NOMO-1 treated with DMSO at 0.1 percent for 48 hours (cell line): ENCODE results near the gene COL27A1.

Experiments used
- DNase-seq: peaks from one replicate; lab custom pipeline; 2025; ENCODE audit not compliant: unreplicated experiment; lab: John Stamatoyannopoulos, UW

COL27A1 gene

DNA sequence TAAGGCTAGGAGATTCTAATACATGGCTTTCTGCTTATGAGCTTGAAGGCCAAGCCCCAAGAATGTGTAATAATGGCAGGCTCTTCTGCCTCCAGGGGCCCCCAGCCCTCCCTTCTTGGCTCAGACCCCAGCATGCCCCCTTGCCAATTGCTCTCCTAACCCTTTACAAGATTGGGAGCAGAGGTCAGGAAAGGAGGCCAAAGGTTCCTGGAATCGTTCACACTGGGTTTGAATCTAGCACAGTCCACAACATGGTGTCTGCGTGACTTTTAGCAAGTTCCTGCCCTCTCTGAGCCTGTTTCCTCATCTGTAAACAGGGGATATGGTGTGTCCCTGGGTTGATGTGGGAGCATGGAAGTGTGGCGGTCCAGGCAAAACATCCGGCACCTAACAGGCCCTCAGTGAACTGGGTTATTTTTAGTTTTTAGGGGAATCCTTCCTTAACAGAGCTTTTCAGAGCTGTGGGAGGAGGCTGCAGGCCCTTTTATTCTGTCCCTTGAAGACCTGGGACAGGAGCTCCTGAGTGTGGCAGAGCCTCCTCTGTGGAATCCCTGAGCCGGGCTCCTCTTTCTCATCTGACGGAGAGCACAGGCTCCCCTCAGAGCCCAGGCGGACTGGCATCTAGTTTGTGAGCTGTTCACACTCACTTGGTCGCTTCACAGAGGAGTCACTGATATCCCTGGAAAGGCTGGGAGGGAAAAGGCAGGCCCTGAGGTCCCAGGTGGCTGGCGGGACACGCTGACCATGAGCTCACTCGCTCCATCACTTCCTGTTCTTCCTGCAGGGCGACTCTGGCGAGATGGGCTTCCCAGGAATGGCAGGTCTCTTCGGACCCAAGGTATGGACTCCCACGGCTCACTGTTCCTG is 144.2 kb downstream of the COL27A1 start:
- DNase-seq = no peak

DNA sequence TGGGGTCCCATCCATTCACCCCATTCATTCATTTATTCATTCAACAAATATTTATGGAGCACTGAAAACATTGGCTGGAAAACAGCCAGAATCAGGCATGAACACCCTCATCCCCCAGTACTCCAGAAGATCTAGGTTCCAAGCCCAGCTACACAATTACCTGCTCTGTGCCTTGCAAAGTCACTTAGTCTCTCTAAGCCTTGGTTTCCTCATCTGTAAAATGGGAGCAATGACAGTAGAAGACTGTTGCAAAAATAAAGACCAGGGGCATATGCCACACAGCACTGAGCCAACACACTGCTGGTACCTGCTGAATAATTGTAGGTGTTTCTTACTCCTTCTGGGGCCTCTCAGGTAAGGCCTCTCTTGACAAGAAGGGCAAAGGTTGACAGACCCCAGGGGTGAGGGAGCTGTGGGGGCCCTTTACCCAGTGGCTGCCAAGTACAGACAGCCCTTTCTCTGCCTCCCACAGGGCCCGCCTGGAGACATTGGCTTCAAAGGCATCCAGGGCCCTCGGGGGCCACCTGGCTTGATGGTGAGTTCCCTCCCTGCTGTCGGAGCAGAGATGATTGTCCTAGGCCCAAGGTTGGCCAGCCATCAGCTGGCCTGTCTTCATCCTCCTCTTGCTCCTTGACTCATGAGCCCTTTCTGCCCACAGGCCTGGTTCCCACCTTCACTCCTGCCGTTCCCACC is 145.0 kb downstream of the COL27A1 start:
- DNase-seq = no peak

DNA sequence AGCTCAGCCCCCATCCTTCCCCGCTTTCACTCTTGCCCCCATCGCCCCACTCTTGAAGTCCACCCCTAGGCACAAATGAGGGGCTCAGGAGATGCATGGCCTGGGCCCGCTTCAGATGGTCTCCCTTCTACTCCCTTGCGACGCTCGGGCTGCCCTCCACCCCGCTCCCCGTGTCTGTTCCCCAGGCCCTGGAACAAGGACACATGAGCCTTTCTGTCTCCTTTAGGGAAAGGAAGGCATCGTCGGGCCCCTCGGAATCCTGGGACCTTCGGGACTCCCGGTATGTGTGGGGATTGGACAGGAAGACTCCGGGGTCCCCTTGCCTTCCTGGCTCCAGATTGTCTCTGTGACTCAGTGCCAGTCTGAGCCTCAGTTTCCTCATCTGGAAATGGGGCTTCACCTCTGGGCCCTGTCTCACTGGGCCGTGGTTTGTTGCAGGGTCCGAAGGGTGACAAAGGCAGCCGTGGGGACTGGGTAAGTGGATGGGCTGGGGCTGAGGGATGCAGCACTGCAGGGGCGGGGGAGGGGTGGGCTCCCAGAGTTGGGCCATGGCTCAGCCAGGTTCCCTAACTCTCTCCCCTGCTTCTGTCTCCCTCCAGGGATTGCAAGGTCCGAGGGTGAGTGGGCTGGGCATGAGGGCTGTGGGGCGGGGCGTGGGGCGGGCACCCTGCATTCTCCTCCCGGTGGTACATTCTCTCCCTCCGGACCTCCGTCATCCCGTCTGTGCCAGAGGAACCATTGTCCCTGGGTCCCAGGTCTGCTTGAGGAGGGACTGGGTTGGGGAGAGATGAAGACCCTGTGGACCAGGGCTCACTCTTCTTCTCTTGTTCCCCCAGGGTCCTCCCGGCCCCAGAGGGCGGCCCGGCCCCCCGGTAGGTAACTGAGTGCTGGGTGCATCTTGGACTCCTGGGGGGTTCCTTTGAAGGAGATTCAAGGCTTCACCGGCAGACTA is 145.8 kb downstream of the COL27A1 start:
- DNase-seq = no peak

DNA sequence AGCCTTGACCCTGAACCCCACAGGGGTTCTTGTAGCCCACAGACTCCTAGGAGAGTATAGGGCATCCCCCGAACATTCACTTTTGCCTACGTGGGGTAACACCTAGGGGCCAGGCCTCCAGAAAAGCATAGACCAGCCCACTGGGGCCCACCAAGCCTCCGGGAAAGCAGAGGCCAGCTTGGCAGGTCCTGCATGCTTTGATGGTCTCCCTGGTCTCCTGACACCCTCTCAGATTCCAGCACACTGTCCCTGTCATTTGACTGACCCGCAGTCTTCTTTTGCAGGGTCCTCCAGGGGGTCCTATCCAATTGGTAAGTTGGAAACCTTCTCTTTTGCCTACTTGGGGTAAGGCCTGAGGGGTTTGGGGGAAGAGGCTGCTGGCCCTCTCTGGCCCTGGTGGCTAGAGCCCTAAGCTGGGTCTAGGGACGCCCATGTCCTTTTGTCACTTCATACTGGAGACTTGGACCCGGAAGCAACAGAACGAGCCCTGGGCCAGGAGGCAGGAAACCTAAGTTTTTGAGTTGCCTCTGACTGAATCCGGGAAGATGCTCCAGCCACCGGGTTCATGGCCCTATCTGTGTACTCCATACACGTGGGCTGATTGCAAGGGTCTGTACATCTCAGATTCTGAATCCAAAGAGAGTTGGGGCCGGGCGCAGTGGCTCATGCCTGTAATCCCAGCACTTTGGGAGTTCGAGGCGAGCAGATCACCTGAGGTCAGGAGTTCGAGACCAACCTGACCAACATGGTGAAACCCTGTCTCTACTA is 146.6 kb downstream of the COL27A1 start:
- DNase-seq = no peak

DNA sequence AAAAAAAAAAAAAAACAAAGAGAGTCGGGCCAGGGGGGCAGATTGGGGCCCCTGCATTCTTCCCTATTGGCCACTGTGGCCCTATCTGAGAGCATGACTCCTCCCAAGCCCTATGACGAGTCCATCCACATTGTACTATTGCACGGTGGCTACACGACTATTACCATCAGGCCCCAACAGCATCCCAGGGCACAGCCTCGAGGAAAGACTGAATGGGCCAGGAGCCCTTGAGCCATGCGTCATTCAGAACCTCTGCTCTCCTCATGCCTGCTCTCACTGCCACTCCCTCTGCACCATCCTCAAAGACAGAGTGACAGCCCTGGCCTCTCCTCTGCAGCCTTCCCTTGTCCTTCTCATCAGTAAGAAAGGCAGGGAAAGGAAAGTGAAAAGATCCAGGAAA is 147.4 kb downstream of the COL27A1 start:
- DNase-seq = no peak

DNA sequence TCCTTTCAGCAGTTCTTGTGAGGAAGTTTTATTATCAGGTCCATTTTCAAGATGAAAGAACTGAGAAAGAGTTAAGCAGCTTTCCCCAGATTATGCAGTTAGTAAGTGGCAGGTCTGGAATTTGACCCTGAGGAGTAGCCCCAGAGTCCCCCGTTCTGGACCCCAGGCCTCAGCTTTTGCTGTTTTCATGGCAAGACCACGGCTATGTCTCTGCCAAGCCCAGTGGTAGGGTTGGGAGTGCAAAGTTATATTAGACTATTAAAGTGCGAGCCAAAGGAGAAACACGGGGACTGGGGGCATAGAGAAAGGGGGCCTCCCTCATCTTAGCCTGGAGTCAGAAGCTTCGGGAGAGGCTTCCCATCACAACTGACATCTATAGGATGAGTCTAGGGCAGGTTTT is 148.2 kb downstream of the COL27A1 start:
- no peak for DNase-seq

DNA sequence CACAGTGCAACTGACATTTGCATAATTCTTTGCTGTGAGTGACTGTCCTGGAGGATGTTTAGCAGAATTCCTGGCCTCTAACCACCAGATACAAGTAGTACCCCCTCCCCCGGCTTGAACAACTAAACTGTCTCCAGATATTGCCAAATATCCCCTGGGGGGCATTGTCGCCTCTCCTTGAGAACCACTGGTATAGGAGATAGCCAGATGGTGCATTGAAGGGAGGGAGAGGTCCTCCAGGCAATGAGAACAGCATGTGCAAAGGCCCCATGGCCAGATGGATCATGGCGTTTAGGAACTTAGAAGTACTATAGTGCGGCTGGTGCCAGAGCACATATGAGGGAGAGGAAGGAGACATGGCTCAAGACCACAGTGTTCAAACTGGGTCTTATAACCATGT is 148.6 kb downstream of the COL27A1 start:
- DNase-seq = no peak

DNA sequence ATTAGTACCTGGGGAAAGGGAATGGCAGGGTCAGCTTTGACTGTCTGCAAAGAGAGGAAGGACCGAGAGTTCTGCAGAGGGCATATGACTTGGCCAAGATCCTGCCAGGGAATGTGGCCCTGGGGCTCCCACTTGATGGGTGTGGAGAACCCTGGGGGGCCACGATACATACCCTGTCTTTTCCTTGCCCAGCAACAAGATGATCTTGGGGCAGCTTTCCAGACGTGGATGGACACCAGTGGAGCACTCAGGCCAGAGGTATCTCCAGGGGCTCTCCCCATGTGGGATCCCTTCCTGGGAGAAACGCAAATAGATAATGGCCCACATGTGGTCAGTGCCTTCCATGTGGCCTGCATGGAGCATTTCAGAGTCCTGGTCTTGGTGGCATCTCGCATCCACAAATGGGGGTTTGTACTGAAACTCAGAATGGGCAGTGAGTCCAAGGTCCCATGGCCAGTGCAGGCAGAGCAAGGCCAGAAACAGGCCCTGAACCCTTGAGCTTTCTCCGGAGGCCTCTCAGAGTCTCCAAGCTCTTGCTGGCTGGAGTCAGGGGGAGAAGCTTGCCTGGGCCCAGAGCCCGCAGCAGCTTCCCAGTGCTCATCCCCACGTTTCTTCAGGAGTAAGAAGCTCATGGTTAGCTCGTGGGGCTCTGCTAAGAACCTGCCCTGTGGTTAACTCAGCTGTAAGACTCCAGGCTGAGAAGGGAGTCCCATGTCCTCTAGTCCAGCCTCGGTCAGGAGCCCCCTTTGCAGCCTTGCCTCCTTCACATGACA is 149.3 kb downstream of the COL27A1 start:
- no peak for DNase-seq

DNA sequence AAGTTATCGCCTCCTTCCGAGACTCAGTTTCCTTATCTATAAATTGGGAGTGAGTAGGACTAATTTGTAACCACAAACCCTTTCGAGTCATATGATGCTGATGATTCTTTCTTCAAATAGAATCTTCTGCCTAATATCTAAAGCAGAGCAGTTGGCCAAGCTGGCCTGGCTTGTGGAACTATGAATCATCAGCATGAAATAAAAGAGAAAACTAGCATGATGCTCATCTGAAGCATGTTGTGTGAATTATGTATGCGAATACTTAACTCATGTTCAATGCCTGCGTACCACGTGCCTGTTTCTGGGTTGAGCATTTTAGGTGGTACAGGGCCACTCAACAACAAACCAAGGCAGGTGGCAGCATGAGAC is 152.5 kb downstream of the COL27A1 start:
- no peak for DNase-seq

DNA sequence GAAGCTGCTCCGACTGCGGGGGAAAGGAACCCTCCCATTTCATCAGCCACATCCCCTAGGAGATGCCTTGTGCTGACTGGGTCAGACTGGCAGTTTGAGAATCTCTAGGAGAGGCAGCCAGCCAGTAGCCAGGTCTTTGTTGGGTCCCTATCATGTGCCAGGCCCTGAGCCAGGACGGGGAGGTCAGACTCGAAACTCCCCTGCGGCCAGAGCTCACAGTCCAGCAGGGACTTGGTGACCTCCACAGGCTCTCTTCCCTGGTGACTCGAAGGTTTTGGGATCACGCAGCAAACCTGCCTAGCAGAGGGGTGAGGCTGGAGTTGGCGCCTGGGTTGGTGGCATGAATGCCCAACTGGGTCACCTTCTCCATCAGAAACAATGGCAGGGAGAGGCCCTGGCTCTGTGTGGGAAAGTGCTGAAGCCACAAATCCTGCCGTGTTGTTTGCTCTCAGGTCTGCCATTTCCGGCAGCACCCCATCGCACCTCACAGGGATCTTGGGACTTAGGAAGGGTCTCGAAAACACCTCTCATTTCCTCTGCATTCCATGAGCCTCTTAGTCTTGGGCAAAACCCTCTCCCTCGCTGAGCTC is 153.1 kb downstream of the COL27A1 start:
- no peak for DNase-seq

DNA sequence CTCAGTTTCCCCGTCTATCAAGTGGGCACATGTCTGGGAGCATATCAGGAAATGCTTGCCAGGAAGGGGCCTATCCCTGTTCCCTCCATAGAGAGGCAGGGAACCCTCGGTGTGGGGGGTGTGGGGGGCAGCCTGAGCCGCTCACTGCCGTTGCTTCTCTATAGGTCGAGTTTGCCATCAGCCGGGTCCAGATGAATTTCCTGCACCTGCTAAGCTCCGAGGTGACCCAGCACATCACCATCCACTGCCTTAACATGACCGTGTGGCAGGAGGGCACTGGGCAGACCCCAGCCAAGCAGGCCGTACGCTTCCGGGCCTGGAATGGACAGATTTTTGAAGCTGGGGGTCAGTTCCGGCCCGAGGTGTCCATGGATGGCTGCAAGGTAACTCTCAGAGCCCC is 153.8 kb downstream of the COL27A1 start:
- no peak for DNase-seq

DNA sequence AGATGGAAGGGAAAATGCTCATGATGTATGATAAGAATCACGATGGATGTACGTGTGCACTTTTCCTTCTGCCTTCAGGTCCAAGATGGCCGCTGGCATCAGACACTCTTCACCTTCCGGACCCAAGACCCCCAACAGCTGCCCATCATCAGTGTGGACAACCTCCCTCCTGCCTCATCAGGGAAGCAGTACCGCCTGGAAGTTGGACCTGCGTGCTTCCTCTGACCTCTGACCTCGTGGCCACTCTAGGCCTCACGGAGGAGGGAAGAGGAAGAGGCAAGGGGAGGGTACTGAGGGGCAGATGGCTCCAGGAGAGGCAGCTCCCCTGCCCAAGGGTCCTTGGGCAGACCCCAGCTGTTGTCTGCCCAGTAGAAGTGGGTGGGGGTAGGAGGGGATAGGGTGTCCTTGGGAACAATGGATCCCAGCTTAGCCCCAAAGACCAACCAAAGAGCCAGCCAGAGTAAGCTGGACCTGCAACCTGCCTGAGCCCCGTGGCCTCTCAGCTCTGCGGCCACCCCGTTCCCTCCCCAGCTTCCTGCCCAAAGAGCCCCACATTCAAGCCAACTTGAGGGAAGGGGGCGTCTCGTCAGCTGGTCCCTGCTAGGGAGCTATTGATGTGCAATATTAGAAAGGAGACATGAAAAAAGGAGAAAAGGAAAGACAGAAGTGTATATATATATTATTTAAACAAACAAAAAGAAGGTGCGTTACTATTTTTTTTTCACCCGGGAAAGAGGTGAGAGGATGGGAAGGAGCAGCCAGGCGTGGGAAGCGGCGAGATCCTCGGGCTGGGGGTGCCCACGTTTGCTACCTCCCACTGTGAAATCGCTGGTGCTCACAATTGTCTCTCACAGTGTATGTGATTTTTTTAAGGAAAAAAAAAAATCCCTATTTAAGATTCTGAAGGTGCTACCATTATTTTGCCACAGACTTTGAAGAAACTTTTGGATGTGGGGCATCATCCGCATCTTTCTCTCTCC is 155.4 kb downstream of the COL27A1 start:
- DNase-seq = no peak

DNA sequence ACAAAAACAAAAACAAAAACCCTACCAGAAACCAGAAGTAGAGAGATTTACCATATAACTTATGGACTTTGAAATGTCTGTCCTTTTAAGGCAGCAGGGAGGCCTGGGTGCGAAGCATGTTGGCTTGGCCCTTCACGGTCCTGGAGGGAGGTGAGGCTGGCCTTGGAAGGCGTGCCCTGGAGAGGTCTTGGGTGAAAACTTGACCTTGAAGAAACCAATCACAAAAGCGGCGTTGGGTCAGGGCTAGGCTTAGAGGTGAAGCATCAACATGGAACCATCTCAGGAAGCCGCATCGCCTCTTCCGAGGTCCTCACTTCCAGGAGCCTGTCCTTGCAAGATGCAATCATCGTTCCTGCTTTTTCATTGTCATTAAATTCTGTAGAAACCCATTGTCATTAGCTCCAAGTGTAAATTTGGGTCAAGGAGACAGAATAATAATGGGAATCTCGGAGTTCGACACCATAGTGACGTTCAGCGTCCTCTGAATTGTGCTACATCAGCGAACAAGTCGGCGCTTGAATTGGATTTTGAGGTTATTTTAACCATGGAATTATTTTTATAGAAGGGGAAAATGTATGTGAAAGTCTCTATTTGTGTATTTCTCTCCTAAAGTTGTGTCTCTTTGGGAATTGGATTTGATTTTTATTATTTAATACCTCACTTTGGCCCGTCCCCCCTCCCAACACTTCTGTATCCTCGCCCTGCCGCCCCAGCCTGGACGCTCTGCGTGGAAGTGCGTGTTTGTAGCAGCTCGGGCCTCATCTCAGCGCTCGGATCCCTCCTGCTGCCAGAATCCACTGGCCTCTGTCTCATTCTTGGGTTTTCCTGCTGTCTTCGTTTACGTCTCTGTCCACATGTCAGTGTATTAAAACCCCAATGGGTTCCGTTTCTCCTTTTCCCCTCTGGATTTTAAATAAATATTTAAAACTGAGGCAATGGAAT is 156.5 kb downstream of the COL27A1 start:
- no peak for DNase-seq

DNA sequence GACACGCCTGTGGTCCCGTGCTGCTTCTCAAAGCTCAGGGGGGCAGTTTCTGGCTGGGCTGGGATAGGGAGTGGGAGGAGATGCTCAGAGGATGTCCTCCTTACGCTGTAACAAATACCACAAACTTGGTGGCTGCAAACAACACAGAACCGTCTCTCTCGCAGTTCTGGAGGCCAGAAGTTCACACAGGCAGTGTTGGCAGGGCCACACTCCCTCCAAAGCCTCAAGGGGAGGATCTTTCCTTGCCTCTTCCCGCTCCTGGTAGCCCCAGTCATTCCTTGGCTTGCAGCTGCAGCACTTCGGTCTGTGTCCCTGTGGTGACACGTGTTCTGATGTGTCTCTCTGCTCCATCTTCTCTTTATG is 157.2 kb downstream of the COL27A1 start:
- no peak for DNase-seq

DNA sequence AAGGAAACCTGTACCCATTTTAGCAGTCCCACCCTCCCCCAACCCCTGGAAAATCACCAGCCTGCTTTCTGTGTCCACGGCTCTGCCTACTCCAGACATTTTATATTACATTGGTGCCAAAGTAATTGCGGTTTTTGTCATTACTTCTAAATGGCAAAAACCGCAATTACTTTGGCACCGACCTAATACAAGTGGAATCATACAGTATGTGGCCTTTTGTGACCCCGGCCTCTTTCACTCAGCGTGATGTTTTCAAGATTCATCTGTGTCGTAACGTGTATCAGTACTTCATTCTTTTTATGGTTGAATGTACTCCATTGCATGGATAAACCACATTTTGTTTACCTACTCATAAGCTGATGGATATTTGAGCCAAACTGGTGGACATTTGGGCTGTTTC is 157.8 kb downstream of the COL27A1 start:
- no peak for DNase-seq

DNA sequence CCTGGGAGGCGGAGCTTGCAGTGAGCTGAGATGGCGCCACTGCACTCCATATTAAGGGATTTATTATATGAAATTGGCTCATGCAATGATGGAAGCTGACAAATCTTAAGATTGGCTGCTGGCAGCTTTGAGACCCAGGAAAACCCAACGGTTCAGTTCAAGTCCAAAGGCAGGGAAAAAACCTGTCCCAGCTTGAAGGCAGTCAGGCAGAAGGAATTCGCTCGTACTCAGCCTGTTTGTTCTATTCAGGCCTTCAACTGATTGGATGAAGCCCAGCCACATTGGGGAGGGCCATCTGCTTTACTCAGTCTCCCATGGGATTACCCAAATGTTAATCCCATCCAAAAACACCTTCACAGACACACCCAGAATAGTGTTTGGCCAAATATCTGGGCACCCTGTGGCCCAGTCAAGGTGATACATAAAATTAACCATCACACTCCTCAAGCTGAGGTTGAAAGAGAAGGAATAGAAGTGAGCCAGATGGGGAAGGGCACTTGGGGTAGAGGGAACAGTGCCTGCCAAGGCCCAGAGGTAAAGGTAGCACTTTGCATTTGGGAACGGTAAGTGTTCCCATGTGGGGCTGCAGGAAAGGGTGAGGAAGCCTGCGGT is 159.0 kb downstream of the COL27A1 start:
- DNase-seq = no peak
